Activated naive CD8-positive, alpha-beta T cell treated with anti-CD3 and anti-CD28 coated beads, Interleukin-2, amount 50 U/mL, for 16 hours (primary cell): ENCODE data around the gene PBX1.
A peak's percentile ranks its signal among the peaks of the same experiment; 100 is the strongest.

Source experiments
- DNase-seq: peaks from one replicate; pipeline ENCODE4 v3.0.0-alpha.2; 2020; ENCODE audit warnings: low read depth, low spot score

Gene PBX1

GRCh38 chr1:164777518-164777917, 218.5 kb downstream of the PBX1 start:
- DNase-seq, result no peak

- DNase-seq, result no peak
Observed at GRCh38 chr1:164779376-164779775, 220.4 kb downstream of the PBX1 start.

GRCh38 chr1:164780111-164780812, 221.3 kb downstream of the PBX1 start:
- no peak for DNase-seq

DNA sequence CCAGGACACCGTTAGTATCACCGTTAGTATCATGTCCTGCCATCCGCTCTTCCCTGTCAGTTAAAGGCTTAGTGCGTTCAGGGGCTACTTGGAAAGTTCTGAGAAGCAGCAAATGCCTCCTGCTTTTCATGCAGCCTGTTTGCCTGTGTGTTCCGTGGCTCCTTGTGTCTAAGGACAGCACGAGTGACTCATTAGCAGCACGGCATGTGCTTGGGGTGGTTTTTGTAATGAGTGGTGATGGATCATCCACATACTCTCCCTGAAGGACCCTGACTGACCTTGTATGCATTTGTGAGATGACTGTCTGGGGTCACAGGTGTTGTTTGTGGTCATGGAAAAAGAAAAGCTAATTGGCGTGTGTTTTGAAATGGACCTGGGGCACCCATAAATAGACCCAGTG, 221.9 kb downstream of the PBX1 start:
- no peak for DNase-seq

DNA sequence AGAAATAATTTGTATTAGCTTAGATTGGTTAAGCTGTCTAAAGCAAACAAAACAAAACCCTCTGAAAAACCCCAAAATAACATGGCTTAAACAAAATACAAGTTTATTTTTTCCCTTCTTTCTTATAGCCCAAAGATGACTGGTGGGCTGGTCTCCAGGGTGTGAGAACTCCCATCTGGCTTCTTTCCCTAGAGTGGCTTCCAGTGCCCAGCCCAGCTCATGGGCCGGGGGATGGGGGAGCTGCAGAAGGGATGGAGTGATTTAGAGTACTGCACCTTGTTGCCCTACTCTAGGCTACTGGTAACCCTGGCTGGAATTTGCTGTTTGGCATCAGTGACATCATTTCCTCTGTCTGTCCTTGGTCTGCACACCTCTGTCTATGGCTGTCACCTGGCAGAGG, 223.0 kb downstream of the PBX1 start:
- DNase-seq, result no peak

DNA sequence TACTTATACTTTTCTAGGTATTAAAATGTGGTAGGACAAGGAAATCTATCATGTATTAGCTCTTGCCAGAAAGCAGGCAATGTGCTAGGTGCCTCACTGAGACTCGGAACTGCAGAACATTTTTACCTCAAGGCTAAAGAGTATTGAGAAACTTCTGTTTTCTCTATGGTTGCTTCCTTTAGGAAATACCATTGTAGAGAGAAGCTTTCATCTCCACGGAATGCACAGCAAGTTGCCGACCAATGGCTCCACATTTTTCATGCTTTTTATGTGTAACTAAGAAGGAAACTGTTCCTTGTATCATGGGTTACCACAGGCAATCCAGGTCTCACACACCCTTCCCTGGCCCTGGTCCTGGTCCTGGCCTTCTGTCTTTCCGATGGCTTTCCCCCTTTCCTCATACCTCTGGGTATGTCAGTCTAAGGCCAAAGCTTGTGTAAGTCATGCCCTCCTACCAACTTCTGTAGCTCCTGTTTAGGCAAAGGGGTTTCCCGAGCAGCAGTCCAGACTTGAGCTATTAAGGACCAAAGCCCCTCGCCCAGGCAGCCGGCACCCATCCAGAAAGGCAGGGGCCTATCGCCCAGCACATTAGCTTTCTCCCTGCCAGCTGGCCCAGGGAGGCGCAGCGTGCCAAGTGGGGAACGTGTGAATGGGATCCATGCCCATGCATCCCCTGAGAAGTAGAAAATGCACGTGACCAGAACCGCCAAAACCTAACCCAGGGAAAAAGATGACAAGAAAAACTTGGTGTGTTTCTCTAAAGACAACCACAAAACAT, 225.0 kb downstream of the PBX1 start:
- DNase-seq, result no peak

DNA sequence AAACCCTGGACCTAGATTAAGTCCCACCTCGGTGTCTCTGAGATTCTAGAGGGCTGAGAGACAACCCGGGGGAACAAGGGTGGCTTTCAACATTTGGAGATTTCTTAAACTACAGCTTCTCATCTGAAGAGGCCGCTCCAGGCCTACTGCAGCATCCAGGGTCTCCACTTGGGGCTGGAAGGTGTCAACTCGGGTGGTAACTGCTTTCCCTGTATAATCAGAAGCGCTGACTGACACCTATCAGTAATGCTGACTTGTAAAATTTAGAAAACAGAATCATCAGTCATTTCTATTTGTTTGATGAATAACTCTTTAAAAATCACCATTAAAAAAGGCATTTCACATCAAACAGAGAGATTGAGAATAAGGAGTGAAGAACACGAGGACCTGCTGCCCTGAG, 226.0 kb downstream of the PBX1 start:
- no peak for DNase-seq

DNA sequence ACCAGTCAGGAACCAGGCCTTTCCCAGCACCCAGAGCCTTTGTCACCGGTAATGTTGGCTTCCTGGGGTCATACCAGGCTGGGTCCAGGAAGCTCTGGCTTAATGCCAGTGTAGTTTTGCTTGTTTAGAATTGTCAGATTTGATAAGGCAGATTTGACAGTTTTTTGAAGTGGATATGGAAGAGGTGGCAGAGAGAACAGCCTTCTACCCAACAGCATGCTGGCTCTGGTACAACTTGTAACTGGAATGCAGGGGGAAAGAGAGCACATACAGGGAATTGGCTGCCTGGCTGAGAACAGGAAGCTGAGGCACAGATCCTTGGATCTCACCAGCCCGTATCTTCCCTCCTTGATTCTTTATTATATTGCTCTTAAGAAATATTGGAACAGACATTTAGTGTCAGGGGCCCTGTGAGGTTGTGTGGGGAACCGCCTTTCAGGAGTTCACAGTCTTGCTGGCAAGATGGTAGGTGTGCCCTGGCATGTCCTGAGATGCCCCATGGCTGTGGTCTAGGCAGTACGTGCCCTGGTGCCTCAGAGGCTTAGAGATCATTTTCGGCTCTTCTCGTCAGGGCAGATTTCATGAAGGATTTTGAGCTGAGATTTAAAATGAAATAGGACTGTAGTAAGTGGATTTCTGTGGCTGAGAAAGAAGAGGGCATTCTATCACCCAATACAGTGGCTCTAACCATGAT, 227.0 kb downstream of the PBX1 start:
- DNase-seq, result no peak

DNA sequence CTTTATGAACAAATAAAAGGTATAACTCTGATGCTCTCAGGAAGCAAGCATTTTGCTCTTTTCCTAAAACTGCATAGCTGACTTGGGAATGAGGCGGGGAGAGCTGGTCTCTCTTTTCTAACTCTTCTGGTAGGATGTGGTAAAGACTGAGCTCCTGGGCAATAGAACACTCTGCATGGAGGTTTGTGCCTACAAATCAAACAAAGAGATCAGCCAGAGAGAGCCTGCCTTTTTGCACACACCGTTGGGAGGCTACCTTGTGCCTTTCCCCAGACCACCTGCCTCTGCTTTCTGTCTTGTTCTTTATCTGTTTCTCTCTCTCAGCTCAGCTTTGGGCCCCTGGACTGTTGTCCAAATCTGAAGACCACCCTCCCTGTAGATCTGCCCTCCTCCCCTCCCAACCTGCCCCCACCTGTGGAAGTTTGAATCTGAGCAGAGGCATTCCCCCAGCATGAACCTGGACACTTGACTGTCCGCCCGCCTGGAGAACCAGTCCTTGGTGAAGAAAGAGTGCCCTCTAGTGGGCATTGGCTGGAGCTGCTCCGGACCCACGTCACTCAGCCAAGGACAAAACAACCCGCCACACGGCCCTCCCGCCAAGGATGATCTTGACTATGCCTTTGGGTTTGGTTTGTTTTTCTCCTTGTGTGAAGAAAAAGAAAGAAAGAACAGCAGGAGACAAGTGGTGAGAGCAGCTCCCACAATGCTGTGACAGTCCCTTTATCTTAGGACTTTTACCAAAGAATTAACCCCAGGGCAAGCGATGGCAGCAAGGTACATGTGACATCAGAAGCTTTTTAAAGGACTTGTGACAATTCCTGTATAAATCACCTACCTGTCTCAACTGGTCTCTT, 228.2 kb downstream of the PBX1 start:
- peak; percentile 5 for DNase-seq

- no peak for DNase-seq
Observed at GRCh38 chr1:164787834-164788231, 228.8 kb downstream of the PBX1 start.

DNA sequence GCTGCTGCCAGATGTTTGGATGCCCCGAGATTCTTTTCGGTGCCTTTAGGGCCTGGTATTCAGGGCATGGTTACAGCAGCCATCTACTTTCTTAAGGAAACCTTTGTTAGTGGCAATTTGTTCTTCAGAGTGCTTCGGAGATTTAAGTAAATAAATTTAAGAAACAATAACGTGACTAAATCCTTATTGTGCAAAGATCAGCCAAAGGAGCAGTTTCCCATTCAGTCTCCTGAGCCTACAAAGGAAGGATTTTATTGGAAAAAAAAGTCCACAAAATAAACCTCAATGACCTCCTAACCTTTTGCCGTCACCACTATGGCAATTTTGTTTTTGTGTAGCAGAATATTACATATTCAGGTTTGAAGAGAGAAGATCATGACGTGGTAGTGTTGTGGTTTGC, 231.1 kb downstream of the PBX1 start:
- DNase-seq, result no peak

DNA sequence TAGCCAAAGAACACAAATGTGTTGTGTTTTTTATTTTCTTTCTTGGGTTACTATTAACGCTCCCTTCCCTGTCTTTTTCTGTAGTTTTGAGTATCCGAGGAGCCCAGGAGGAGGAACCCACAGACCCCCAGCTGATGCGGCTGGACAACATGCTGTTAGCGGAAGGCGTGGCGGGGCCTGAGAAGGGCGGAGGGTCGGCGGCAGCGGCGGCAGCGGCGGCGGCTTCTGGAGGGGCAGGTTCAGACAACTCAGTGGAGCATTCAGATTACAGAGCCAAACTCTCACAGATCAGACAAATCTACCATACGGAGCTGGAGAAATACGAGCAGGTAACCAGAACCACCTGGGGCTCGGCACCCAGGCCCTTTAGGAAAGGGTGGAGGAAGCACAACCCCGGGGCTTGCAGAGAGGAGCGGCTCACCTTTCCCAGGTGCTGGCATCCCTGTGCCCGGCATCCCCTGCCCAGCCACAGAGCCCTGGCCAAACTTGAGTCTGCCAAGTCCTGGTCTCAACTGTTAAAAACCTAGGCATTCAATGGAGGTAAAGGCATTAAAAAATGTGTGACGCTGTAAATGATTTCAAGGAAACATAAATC, 233.5 kb downstream of the PBX1 start:
- no peak for DNase-seq

GRCh38 chr1:164794356-164794755, 235.4 kb downstream of the PBX1 start:
- no peak for DNase-seq

GRCh38 chr1:164796916-164797315, 237.9 kb downstream of the PBX1 start:
- DNase-seq, result no peak

DNA sequence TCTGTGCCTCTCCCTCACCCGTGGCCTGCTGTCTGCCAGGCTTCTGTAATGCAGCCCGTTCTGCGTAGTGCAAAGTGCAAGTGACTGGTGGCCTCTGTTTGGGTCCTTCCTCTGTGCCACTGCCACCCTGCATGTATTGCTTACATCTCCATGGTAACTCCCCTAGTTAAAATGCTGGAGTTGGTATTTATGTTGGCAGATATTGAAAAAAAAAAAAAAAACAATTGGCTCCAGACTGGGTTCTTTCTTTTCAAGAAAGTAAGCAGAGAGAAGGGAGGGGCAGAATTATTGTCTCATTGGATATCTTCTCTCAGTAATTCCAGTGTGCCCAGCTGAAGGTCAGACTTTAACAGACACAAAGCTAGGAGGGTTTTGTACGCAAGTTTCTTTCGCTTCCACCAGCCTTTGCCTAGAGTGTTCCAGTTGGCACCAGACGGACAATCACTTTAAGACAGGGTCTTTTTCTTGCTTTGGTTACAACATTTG, 242.3 kb downstream of the PBX1 start:
- DNase-seq, result no peak

DNA sequence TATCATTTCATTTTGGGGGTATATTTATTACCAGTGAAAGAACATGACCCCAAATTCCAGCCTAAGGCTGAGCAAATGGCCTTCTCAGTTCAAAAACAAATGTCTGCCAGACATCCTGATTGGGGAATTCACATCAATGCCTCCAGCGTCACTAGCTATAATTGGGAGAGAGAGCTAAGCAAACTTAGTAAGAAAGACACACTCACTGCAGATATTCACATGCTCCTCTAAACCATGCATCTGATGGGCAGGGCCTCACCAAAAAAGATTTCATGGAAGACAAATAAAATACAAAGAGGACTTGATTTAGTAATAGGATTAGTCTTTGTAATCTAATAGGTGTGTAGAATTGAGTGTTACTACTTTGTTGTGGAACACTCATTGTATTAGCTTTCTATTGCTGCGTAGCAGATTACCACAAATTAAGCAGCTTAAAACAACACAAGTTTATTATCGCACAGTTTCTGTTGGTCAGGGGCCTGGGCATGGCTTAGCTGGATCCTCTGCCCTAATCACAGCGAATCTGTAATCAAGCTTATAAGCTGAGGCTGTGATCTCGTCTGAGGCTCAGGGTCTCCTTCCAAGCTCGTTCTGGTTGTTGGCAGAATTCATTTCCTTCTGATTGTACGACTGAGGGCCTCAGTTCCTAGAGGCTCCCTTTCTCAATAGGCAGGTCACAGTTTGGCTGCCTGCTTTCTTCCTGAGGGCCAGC, 243.0 kb downstream of the PBX1 start:
- no peak for DNase-seq

GRCh38 chr1:164802529-164803282, 243.7 kb downstream of the PBX1 start:
- no peak for DNase-seq

DNA sequence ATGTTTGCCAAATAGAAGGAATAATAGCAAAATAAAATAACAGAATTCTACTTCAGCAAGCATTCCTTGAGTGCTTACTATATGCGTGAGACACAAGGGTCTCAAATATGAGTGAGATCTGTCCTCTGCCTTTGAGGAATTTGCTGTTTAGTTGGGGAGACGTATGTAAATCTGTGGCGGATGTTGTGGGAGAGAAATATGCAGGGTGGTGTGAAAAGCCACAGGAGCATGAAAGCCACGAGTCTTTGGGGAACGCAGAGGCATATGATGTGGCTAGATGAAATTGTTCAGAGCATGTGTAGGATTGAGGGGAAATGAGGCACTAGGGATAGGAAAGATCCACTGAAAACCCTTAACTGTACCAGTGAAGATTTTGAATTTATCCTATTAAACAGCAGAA, 244.4 kb downstream of the PBX1 start:
- DNase-seq, result no peak

GRCh38 chr1:164804366-164804765, 245.4 kb downstream of the PBX1 start:
- no peak for DNase-seq

DNA sequence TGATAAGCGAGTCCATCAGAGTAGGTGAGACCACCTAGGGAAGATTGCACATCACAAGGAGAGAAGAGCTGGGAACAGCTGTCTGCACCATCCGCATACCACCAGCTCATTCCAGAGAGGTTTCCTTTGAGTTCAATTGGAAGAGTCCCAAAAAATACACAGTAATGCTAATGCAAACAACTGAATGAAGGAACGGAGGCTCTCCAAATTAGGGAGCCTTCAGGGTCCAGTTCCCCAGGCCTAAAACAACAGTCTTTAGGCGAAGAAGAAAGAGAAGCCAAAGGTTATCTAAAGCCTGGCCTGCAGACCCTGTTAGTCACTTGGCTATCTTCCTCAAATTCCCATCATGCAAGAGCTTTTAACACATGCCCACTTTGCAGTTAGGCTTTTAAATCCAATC, 246.4 kb downstream of the PBX1 start:
- DNase-seq, result no peak
